Esophagus squamous epithelium (tissue), 5 donors: Measurements from ENCODE around the gene HDAC7. TPM values are rescaled to one million over a fixed set of nuclear protein-coding genes. Genes with fewer than 3 reads are reported as not detected.
A peak's percentile ranks its signal among the peaks of the same experiment; 100 is the strongest.

ENCODE experiments used
- DNase-seq: peaks from one replicate; lab custom pipeline; 2025; lab: John Stamatoyannopoulos, UW
- H3K27ac ChIP-seq, 4 donors: fragments of 200-600 bp; sonication (generic); one replicate each; pipeline ENCODE4 v1.5.1; 2016 to 2019; ENCODE audit warnings: mild to moderate bottlenecking in 1 of 4
- H3K27me3 ChIP-seq, 4 donors: fragments of 200-600 bp; sonication (generic); 1 replicate in 3 of 4; 2 replicates in 1 of 4; pipeline versions ENCODE4 v1.5.1 to v1.6.0; 2017 to 2021; ENCODE audit warnings: antibody characterized with exemption in 1 of 4
- H3K36me3 ChIP-seq, 3 donors: fragments of 200-600 bp; sonication (generic); one replicate each; pipeline ENCODE4 v1.5.1; 2016 to 2019
- H3K4me1 ChIP-seq, 3 donors: fragments of 200-600 bp; sonication (generic); one replicate each; pipeline ENCODE4 v1.5.1; 2017 to 2019
- H3K4me3 ChIP-seq, 4 donors: fragments of 200-600 bp; sonication (generic); 1 replicate in 3 of 4; 2 replicates in 1 of 4; pipeline ENCODE4 v1.5.1; 2016 to 2019; ENCODE audit warnings: mild to moderate bottlenecking in 2 of 4, moderate library complexity in 1 of 4
- H3K9me3 ChIP-seq, 3 donors: fragments of 200-600 bp; sonication (generic); one replicate each; pipeline ENCODE4 v1.5.1; 2016 to 2019
- CTCF ChIP-seq, 6 experiments: fragments of 450-650 bp in 4 of 6; fragments of 200-600 bp in 2 of 6; sonication (generic) in 2 of 6; IDR thresholded peaks; one replicate each; pipeline ENCODE4 v1.5.1; 2016 to 2019; ENCODE audit warnings: antibody characterized with exemption in 6 of 6, mild to moderate bottlenecking in 4 of 6, moderate library complexity in 4 of 6
- POLR2A ChIP-seq, 4 donors: fragments of 450-650 bp; IDR thresholded peaks; one replicate each; pipeline ENCODE4 v1.6.1; 2017; ENCODE audit warnings: antibody characterized with exemption in 4 of 4, mild to moderate bottlenecking in 4 of 4, moderate library complexity in 3 of 4
- WGBS, 2 donors: methylation state at CpG; one replicate each; pipeline ENCODE4 v1.1.5; 2018; 5-methylcytosine and 5-hydroxymethylcytosine counted together
- intact Hi-C: fragments of 100-400 bp; cut with DNase I; formaldehyde crosslinking; loops from one replicate; pipeline ENCODE4 v1.15.0; 2022
- total RNA-seq, 4 donors: library from RNA; depleted of rRNA; stranded (reverse); fragments of >200 nt; gene quantifications; one replicate each; pipeline ENCODE4 v1.1.0, GENCODE V29; 2016
- donor health status: DM: yes; HTN: yes; CAD: no.

Gene HDAC7
- total RNA-seq, 4 donors from 2014 or later: 19.8 to 37.2 (median 24.0) TPM

DNA sequence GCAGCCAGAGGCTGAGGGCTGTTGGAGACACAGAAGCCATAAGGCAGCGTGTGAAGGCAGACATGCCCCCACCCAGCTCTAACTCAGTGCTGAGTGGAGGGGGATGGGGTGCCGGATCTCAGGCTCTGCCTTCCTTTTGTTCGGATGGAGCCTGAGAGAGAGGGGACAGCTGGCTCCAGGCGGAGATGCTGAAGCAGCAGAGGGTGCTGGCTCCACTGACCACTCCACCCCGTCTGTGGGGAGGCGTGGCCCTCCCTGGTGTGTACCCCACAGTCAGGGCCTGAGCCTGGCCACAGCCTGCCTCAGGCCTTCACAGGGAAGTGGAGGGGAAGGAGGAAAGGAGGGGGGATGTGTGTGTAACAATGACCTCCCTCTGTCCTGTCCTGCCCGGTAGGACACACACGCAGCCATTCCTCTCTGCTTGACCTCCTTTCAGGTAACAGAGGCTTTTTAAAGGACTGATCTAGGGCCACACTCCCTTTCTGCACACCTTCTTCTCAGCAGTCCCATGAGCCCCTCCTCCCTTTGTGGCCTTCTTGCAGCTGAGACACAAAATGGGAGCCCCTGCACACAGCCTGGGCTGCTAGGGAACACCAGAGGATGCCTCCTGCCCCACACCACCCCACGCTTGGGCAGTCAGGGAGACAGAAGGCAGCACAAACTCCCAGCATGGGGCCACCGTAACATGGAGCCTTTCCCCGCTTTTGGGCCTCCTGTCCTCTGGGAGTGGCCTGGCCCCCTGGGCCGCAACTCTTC lies 84.8 kb downstream of the HDAC7 start:
- H3K4me1 ChIP-seq: peaks cover 19 to 90% (median 47%) of the 10 kb centered on the region in 3 donors
- intact Hi-C loops: no loop called here
- DNase-seq: no peak
- H3K4me3 ChIP-seq: no peak overlapping the region
- H3K36me3 ChIP-seq: peaks cover 0 to 7% (median 0%) of the 10 kb centered on the region in 3 donors
- no peaks in the 10 kb centered on the region for H3K27me3 ChIP-seq
- H3K27ac ChIP-seq: peak overlapping the region; percentile 71 to 85 (median 81)
- 69 to 85% methylated on average over 5 to 8 of the region's 12 CpGs for WGBS, 2 donors
- H3K9me3 ChIP-seq: no peaks in the 10 kb centered on the region
- TF ChIP-seq POLR2A (IDR thresholded peaks at IDR 0.05) (no peak), CTCF (IDR thresholded peaks at IDR 0.05) (no peak)

- Histone ChIP-seq H3K36me3 (peaks cover 0 to 3% (median 0%) of the 10 kb centered on the region in 3 donors), H3K27me3 (no peaks in the 10 kb centered on the region), H3K9me3 (no peaks in the 10 kb centered on the region), H3K4me1 (peaks cover 15 to 91% (median 42%) of the 10 kb centered on the region in 3 donors), H3K27ac (no peak overlapping the region), H3K4me3 (no peak overlapping the region)
- no CpG with 5 or more reads among the region's 4 CpGs for WGBS, 2 donors
- TF ChIP-seq POLR2A (IDR thresholded peaks at IDR 0.05) (no peak), CTCF (IDR thresholded peaks at IDR 0.05) (peak in 1 of 6 experiments; percentile 7)
- no peak for DNase-seq
- intact Hi-C loops: no loop called here
Observed at GRCh38 chr12:47733142-47733541, 86.6 kb downstream of the HDAC7 start.

Other genes starting within 250 kb of the HDAC7 start
- gene RPAP3, start 113.9 kb downstream of the HDAC7 start, total RNA-seq: 10 to 100 TPM in 3 of 4 donors, 1 to 10 TPM in 1; 7.7 to 20.3 (median 17.7) TPM
- 100 to 1,000 TPM in 1 of 4 donors, 10 to 100 TPM in 3; 39.8 to 112 (median 46.3) TPM for gene ENDOU, start 94.4 kb downstream of the HDAC7 start, total RNA-seq
- gene RAPGEF3, start 61.0 kb downstream of the HDAC7 start, total RNA-seq: 10 to 100 TPM; 12.9 to 39.3 (median 22.5) TPM
- 10 to 100 TPM; 18.9 to 35.4 (median 25.4) TPM for gene SLC48A1, start 46.7 kb downstream of the HDAC7 start, total RNA-seq
- 10 to 100 TPM; 16.6 to 25.0 (median 21.3) TPM for gene VDR, start 85.1 kb upstream of the HDAC7 start, total RNA-seq
- 10 to 100 TPM; 24.1 to 92.7 (median 63.5) TPM for gene TMEM106C, start 143.7 kb upstream of the HDAC7 start, total RNA-seq
- gene COL2A1, start 184.6 kb upstream of the HDAC7 start, total RNA-seq: not detected